Measurements from ENCODE around the gene XRCC2. TPM values are rescaled to one million over a fixed set of nuclear protein-coding genes. Genes with fewer than 3 reads are reported as not detected.
"Not testable (repeated sequence)": the region's sequence is repeated elsewhere in the genome, so short reads cannot be mapped to it uniquely, and the experiment has no call there.

XRCC2 gene
- total RNA-seq = 2.0 TPM

- peak; percentile 85 for DNase-seq
Observed at GRCh38 chr7:152675759-152676636, at the start of gene XRCC2. Gene XRCC2 (minus strand): TSS chr7:152676141. CDS start chr7:152676079, 62 bp downstream.

- no peak for DNase-seq
Observed at GRCh38 chr7:152723364-152723763, 47.4 kb upstream of the XRCC2 start.

DNA sequence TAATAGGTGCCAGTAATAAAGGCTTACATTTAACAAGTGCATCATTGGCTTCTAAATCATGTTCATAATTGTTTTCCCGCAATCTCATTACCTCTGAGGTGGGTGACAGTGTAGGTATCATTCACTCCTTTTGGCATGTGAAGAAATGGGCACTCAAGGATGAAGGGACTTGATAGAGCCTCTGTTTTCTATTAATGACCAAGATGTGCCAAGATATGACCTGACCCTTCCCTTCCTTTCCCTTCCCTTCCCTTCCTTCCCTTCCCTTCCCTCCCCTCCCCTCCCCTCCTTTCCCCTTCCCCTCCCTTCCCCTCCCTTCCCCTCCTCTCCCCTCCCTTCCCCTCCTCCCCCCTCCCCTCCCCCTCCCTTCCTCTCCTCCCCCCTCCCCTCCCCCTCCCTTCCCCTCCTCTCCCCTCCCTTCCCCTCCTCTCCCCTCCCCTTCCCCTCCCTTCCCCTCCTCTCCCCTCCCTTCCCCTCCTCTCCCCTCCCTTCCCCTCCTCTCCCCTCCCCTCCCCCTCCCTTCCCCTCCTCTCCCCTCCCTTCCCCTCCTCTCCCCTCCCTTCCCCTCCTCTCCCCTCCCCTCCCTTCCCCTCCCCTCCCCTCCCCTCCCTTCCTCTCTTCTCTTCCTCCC lies 36.6 kb upstream of the XRCC2 start:
- not testable (repeated sequence) for DNase-seq

DNA sequence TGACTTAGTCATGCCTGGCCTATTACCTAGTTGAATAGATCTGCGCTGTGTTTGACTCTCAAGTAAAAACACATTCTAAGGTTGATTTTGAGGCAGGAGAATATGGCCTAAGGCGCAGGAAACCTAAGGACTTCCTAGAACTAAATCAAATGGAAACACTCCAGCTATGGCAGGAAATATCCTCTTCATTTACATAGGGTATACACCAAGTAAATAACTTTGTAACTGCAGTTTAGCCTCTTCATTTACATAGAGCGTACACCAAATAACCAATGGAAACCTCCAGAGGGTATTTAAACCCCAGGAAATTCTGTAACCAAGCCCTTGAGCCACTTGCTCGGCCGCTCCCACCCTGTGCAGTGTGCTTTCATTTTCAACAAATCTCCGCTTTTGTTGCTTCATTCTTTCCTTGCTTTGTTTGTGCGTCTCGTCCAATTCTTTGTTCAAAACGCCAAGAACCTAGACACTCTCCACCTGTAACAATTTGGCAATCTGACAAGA lies 35.6 kb upstream of the XRCC2 start:
- DNase-seq = no peak

GRCh38 chr7:152710153-152710442 lies 34.2 kb upstream of the XRCC2 start:
- no peak for DNase-seq

GRCh38 chr7:152709287-152710152 lies 33.6 kb upstream of the XRCC2 start:
- DNase-seq = no peak

- no peak for DNase-seq
Observed at GRCh38 chr7:152704796-152705384, 28.9 kb upstream of the XRCC2 start.

DNA sequence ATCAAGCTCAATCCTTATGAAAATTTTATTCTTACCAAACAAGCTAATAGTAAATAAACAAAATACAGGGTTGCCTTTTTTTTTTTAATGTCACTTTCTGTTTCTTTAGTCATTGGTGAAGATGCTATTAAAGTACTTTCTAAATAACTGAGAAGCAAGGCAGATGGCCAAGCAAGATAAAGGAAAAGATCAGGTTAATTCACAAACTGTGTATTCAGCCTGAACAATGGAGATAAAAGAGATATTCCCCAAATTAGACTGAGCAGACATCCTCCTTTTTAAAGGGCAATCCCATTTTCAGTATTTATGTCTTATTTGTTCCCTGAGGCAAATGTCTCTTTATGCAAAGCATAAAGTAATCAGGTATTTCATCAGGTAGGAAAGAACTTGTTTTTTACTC lies 23.1 kb upstream of the XRCC2 start:
- DNase-seq = no peak

- not testable (repeated sequence) for DNase-seq
Observed at GRCh38 chr7:152697268-152697974, 21.5 kb upstream of the XRCC2 start.

- not testable (repeated sequence) for DNase-seq
Observed at GRCh38 chr7:152692196-152692595, 16.3 kb upstream of the XRCC2 start.

DNA sequence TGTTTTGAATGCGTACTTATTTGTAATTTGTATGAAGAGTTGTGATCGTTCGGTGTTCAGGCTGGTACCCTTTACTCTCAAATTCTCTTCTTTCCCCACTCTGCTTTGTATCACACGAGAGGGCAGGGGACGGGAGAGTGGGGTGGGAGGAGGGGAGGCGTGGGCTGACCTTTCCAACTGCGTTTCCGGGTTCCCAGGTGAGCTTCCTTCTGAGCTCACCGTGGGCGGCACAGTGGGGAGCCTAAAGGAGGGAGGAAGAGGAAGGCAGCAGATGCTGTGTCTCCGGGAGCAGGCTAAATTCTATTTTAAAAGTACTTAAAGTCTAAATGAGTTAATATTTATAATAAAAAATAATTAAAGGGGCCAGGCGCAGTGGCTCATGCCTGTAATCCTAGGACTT lies 7.4 kb upstream of the XRCC2 start:
- no peak for DNase-seq

DNA sequence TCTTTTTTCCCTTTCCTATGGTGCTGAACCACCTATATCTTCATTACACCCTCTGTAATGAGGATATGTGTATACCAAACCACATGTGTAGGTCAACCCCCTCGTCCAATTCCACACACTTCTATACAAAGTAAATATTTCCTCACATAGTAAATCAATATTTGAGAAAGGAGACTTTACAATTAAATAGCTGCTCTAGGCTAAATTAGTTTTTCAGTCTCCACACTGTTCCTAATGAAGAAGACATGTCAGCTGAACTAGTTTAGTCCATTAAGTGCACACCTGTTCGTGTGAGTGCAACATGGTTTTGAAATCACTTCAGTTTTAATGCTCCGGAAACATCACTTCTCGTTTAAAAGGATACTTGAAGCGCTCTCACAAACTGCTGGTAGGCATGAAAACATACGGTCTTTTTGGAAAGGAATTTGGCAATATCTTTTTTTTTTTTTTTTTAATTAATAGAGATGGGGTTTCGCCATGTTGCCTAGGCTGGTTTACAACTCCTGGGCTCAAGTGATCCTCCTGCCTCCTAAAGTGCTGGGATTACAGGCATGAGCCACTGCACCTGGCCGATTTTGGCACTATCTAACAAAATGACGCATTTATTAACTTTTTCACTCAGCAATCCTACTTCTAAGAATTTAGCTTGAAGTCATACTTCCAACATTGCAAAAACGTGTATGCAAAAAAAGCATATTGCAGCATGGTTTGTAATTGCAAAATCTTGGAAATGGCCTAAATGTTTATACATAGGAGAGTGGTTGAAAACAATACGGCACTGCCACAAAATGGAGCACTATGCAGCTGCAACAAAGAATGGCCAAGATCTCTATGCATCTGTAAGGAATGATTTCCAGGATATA lies 2.1 kb upstream of the XRCC2 start:
- no peak for DNase-seq

DNA sequence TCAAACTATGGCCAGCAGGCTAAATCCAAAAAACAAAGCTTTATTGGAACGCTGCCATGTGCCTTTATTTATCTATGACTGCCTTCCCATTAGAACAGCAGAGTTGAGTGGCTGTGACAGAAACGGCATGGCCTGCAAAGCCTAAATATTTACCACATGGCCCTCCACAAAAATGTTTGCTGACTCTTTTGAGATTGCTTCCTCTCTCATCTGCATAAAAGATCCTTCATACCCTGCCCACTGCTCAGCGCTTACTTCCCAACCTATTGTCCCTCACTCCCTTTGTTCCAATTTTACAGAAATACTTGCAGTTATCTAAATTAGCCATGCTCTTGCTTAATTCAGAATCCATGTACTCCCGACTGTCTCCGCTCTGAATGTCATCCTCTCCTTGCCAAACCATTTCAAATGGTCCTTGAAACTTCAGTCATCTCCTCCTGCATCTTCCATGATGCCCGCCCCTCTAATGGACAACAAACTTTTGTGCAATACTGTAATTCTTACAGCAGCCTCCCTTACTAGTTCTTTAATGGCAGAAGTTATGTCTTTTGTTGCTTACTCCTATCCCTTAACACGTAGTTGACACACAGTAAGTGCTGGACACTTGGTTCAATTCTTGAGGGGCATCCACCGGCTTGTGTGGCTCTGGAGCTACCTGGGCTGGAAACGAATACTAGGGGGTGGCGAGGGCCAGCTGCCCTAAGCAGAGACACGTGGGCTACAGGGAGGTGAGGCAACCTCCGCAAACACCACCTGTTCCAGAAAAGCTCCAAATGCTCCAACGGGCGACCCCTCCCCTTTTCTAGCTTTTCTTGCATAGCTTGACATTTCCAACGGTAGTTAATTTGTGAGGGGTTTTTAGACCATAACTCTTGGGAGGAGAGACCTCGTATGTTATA lies 832 bp downstream of the XRCC2 start:
- DNase-seq = no peak

GRCh38 chr7:152673897-152674296 lies 2.0 kb downstream of the XRCC2 start:
- no peak for DNase-seq

GRCh38 chr7:152672626-152673025 lies 3.3 kb downstream of the XRCC2 start:
- no peak for DNase-seq

DNA sequence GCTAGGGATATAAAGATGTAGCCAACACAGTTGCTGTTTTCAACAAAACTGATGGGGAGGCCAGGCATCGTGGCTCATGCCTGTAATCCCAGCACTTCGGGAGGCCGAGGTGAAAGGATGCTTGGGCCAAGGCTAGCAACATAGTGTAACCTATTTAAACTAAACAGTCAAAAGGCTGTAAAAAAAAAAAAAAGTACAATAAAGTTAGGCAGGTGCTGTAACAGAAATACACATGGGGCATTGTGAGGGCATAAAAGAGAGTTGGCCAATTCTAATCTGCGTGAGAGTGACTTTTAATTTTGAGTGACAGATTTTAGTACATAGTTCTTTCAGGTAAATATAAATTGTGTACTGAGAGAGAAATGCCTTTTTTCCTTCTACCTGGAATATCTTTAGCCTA lies 6.2 kb downstream of the XRCC2 start:
- DNase-seq = no peak

GRCh38 chr7:152668975-152669374 lies 7.0 kb downstream of the XRCC2 start:
- DNase-seq = no peak

DNA sequence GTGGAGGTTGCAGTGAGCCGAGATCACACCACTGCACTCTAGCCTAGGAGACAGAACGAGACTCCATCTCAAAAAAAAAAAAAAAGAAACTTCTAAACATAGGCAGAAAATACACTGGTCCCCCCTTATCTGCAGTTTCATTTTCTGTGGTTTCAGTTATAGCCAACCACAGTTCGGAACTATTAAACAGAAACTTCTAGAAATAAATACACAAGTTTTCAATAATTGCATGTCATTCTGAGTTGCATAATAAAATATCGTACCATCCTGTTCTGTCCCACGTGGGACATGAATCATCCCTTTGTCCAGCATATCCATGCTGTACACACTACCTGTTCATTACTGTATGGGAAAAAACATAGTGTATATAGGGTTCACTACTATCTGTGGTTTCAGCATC lies 8.0 kb downstream of the XRCC2 start:
- DNase-seq = no peak

DNA sequence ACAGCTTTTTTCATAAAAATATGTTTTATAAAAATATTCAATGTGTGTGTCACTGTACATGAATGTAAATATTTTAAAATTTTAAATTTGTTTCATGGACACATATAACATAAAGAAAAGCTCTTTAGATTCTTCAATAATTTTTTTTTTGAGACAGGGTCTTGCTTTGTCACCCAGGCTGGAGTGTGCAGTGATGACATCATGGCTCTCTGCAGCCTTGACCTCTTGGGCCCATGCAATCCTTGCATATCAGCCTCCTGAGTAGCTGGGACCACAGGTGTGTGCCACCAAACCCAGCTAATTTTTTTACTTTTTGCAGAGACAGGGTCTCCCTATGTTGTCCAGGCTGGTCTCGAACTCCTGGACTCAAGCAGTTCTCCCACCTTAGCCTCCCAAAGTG lies 9.9 kb downstream of the XRCC2 start:
- DNase-seq = no peak

DNA sequence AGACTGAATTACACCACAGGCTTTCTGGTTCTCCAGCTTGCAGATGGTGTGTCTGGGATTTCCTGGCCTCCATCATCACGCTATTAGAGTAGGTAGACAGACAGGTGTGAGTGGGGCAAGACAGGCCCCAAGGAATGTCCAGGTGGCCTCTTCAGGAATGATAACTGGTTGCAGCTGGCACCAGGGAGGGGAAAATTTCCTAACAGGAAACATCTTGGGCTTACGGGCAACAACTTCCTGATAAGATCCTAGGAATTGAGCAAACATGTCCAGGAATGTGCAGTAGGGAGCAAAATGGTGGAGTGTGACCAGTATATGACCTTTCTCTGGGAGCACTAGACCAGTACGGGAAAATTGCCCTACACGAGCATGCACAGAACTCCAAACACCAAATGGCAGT lies 11.3 kb downstream of the XRCC2 start:
- no peak for DNase-seq
